Activated CD8-positive, alpha-beta T cell treated with anti-CD3 and anti-CD28 coated beads for 36 hours (primary cell): ENCODE measurements around the gene CRACR2A. TPM values are rescaled to one million over a fixed set of nuclear protein-coding genes. Genes with fewer than 3 reads are reported as not detected.

Source experiments
- ATAC-seq: fragments of 200-7000 bp; cut with Tn5 transposase; one replicate; pipeline ENCODE4 v1.10.0; 2021; ENCODE audit warnings: mild to moderate bottlenecking, moderate library complexity
- CTCF ChIA-PET: fragments of 350-600 bp; sonication (Branson Sonifier 250); formaldehyde crosslinking; loops from one replicate; lab custom pipeline; 2021; ENCODE audit warnings: antibody characterized with exemption; lab: Charles Lee
- POLR2A ChIA-PET: fragments of 350-600 bp; sonication (Branson Sonifier 250); formaldehyde crosslinking; loops from one replicate; lab custom pipeline; 2021; ENCODE audit warnings: antibody characterized with exemption; lab: Charles Lee
- DNase-seq: peaks from one replicate; pipeline ENCODE4 v3.0.0-alpha.2; 2020
- H3K27ac Mint-ChIP-seq: one replicate; pipeline ENCODE4 v1.8.0; 2021; ENCODE audit warnings: mild to moderate bottlenecking, mixed read lengths
- H3K27me3 Mint-ChIP-seq: one replicate; pipeline ENCODE4 v1.8.0; 2021; ENCODE audit warnings: mixed read lengths
- H3K36me3 Mint-ChIP-seq: one replicate; pipeline ENCODE4 v1.8.0; 2021; ENCODE audit warnings: low read depth, mixed read lengths
- H3K4me1 Mint-ChIP-seq: one replicate; pipeline ENCODE4 v1.8.0; 2021; ENCODE audit warnings: low read depth, mixed read lengths
- H3K4me3 Mint-ChIP-seq: one replicate; pipeline ENCODE4 v1.8.0; 2021; ENCODE audit warnings: mild to moderate bottlenecking, moderate library complexity, mixed read lengths
- H3K9me3 Mint-ChIP-seq: one replicate; pipeline ENCODE4 v1.8.0; 2021; ENCODE audit warnings: mixed read lengths
- intact Hi-C: fragments of 100-400 bp; cut with micrococcal nuclease; formaldehyde crosslinking; loops from one replicate; pipeline ENCODE4 v1.10.0; 2022
- total RNA-seq, 2 experiments: library from RNA; stranded (reverse); gene quantifications; one replicate each; pipeline ENCODE4 v1.2.3, GENCODE V29; 2021
- TF ChIP-seq, protein P1 (sequence below): fragments of 200-600 bp; IDR thresholded peaks from one replicate; pipeline ENCODE4 v1.8.0; 2022; ENCODE audit warnings: antibody characterized with exemption, mild to moderate bottlenecking

Gene CRACR2A
- total RNA-seq, 2 experiments from 2014 or later: 21.2 to 24.7 TPM

DNA sequence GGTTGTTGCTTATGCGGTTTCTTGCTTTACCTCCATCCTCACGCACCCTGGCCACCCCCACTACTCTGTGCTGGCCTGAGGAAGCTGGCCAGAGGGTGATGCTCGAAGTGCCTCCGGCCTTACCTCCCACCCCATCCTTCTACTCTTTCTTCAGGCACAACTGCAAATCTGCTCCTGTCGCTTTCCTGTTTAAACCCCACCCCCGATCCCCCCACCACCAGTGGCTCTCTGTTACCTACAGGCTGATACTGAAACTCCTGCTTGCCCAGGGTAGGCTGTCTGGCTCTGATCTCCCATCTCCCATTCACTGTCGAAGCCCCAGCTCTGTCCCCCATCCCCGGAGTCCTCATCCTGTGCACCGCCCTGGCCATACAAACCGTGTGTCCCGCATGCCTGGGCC lies 150.4 kb downstream of the CRACR2A start:
- ChIA-PET POLR2A (no interaction called here), CTCF (no interaction called here)
- DNase-seq (no peak), ATAC-seq (no peak)
- Mint-ChIP-seq H3K9me3 (no peaks in the 10 kb centered on the region), H3K4me1 (peaks cover 2% of the 10 kb centered on the region), H3K36me3 (no peaks in the 10 kb centered on the region), H3K27ac (no peak overlapping the region), H3K27me3 (peaks cover 2% of the 10 kb centered on the region), H3K4me3 (no peak overlapping the region)
- TF ChIP-seq, protein P1, sequence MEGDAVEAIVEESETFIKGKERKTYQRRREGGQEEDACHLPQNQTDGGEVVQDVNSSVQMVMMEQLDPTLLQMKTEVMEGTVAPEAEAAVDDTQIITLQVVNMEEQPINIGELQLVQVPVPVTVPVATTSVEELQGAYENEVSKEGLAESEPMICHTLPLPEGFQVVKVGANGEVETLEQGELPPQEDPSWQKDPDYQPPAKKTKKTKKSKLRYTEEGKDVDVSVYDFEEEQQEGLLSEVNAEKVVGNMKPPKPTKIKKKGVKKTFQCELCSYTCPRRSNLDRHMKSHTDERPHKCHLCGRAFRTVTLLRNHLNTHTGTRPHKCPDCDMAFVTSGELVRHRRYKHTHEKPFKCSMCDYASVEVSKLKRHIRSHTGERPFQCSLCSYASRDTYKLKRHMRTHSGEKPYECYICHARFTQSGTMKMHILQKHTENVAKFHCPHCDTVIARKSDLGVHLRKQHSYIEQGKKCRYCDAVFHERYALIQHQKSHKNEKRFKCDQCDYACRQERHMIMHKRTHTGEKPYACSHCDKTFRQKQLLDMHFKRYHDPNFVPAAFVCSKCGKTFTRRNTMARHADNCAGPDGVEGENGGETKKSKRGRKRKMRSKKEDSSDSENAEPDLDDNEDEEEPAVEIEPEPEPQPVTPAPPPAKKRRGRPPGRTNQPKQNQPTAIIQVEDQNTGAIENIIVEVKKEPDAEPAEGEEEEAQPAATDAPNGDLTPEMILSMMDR: no peak
- intact Hi-C loops: no loop called here

DNA sequence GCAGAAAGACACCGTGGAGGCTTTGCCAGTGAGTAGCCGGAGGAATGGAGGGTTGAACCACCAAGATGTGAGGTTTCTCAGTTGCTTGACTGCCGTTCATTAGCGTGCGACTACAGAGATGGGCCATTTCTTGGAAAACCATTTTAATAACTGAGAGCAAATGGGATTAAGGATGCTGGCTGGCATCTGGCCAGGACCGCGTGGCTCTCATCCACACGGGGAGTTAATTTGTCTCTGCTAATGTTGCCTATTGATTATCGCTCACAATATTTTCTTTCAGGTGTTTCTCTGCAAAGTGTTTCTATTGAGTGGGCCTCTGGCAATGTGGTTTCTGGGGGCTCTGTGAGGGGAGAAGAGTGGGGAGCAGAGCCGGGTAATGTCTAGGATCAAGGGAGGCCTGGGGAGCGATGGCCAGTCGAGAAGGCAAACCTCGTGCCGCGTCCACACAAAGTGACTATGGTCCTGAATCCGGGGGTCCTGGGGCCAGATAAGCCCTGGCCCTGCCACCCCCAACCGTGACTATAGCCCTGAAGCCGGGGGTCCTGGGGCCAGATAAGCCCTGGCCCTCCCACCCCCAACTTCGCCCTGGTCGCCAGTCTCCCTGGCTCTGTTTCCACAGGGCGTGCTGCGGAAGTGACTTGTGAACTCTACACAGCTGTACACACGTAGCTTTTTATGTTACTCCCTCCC lies 151.3 kb downstream of the CRACR2A start:
- intact Hi-C loops: no loop called here
- peaks cover 2% of the 10 kb centered on the region for H3K4me1 Mint-ChIP-seq
- TF ChIP-seq, protein P1: no peak
- H3K4me3 Mint-ChIP-seq: no peak overlapping the region
- no peak overlapping the region for H3K27ac Mint-ChIP-seq
- DNase-seq (no peak), ATAC-seq (no peak)
- no peaks in the 10 kb centered on the region for H3K36me3 Mint-ChIP-seq
- ChIA-PET POLR2A (no interaction called here), CTCF (no interaction called here)
- H3K9me3 Mint-ChIP-seq: no peaks in the 10 kb centered on the region
- H3K27me3 Mint-ChIP-seq: peaks cover 2% of the 10 kb centered on the region

DNA sequence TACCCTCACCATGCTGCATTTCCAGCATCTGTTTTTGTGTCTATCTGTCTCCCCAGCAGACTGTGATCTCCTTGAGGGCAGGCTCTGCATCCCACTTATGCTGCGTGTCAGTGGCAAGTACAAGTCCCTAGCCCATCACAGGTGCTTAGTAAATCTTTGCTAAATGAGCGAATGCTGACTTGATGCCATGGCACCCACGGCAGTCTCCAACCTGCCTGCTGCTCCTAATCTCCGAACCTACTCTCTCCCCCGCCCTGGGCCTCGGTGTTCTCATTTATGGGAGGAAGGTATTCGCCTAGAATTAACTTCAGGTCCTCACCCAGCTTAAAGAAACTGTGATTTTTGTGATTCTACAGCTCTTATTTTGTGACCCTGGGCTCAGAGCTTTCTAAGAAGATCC lies 152.0 kb downstream of the CRACR2A start:
- no peak for ATAC-seq
- H3K27me3 Mint-ChIP-seq: peaks cover 2% of the 10 kb centered on the region
- no peak overlapping the region for H3K4me3 Mint-ChIP-seq
- intact Hi-C loops: no loop called here
- peaks cover 2% of the 10 kb centered on the region for H3K4me1 Mint-ChIP-seq
- TF ChIP-seq, protein P1: no peak
- H3K36me3 Mint-ChIP-seq: no peaks in the 10 kb centered on the region
- ChIA-PET CTCF (no interaction called here), POLR2A (no interaction called here)
- DNase-seq: no peak
- no peaks in the 10 kb centered on the region for H3K9me3 Mint-ChIP-seq
- H3K27ac Mint-ChIP-seq: no peak overlapping the region

DNA sequence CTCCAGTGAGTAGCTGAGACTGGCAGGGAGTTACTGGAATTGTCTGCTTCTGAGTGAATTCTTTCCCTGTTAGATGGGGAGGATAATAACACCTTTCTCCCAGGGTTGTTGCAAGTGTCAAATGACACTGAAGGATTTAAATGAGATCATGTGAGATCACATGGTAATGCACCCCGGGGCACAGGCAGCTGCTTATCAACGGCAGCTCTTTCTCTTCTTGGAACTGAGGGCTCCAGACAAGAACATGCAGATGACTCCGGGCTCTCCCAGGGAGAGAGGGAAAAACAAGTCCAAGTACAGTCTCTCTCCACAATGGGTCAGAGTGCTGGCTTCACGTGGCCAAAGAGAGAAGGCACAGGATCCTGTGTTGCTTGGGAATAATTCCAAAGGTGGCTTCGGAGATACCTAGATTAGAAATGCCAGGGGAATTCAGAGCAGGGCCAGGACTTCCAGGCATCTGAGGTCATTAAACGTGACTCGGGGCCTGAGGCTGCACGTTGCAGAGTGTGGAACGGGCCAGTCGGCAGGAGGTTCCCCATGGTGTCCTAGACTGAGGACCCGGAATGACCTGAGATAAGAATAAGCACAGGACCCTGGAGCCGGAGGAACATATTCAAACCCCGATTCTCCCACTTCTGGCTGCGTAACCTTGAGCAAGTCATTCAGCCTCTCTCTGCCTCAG lies 152.7 kb downstream of the CRACR2A start:
- DNase-seq (no peak), ATAC-seq (no peak)
- ChIA-PET CTCF (no interaction called here), POLR2A (no interaction called here)
- TF ChIP-seq, protein P1: no peak
- no peak overlapping the region for H3K4me3 Mint-ChIP-seq
- H3K4me1 Mint-ChIP-seq: peaks cover 2% of the 10 kb centered on the region
- no peaks in the 10 kb centered on the region for H3K9me3 Mint-ChIP-seq
- intact Hi-C loops: no loop called here
- no peak overlapping the region for H3K27ac Mint-ChIP-seq
- no peaks in the 10 kb centered on the region for H3K36me3 Mint-ChIP-seq
- peaks cover 2% of the 10 kb centered on the region for H3K27me3 Mint-ChIP-seq
